Measurements from ENCODE around the gene DCTN4. TPM values are rescaled to one million over a fixed set of nuclear protein-coding genes. Genes with fewer than 3 reads are reported as not detected.
A peak's percentile ranks its signal among the peaks of the same experiment; 100 is the strongest.

The DCTN4 gene
- total and polyA plus RNA-seq, 9 of the 15 experiments (the other 6 are each of a cell fraction or from before 2014, with no cell fraction given): 20.4 to 64.9 (median 49.9) TPM

DNA sequence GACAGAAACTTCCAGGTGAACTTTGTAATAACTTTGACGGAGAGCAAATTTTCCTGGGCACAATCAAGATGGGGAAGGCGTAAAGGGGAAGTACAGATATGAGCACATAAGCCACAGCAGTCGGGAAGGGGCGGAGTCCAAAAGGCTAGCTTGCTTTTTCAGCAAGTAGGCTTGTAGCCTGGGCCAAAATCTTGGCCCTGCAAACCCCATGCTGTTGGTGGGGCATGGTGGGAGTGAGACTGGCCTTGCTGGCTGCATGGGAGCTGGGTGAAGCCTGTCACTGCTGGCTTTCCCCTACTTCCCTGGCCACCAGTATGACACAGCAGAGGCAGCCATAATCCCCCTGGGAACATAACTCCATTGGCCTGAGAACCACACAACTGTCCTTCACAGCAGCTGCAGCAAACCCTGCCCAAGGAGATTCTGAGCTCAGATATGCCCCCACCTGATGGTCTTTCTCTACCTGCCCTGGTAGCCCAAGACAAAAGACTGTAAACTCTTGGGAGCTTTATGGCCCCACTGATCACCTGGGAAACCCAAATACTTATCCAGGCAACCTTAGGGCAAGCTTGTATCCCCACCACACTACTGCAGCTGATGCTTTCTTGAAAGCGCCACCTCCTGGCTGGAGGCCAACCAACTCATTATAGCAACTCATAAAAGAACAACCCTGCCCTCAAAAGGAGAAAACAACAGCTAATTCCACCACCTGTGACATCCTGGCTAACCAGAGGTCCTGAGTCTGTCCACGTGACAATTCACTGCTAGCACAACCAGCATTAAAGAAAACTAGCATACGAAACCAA is 24.0 kb downstream of the DCTN4 start (continued):
- TF ChIP-seq RAD21 (CRISPR knock-in tag; conservative IDR thresholded peaks at IDR 0.05 in 1 of 2, IDR thresholded peaks at IDR 0.05 in 1 of 2) (0 out of 4 replicates have a peak, but pooled peaks of 1 of the 2 experiments have one; percentile 3), SP1 (CRISPR knock-in tag; IDR thresholded peaks at IDR 0.05) (peak; percentile 48; the same call in 1 of the 2 replicates), SPI1 (IDR thresholded peaks at IDR 0.05; ENCODE audit: borderline replicate concordance, low read depth, low read length) (peak; percentile 85), CC2D1A (IDR thresholded peaks at IDR 0.05) (0 out of 2 replicates have a peak, but pooled peaks have one; percentile 55), ARID1B (IDR thresholded peaks at IDR 0.05) (peak; percentile 26; the same call in 1 of the 2 replicates), RFX1 (IDR thresholded peaks at IDR 0.05) (0 out of 2 replicates have a peak, but pooled peaks have one; percentile 11), YY1 (IDR thresholded peaks at IDR 0.05; ENCODE audit: borderline replicate concordance in 1 of 3, control insufficient read depth in 1 of 3, extremely low read depth in 1 of 3, insufficient read depth in 3 of 3, insufficient read length in 1 of 3, insufficient replicate concordance in 2 of 3, low read depth in 1 of 3, low read length in 2 of 3) (peak in 2 of 3 experiments; percentile 39 to 53), POLR3G (IDR thresholded peaks at IDR 0.05; ENCODE audit: extremely low read depth, insufficient read length, insufficient replicate concordance) (no peak), MCM3 (IDR thresholded peaks at IDR 0.05) (no peak), MYC (IDR thresholded peaks at IDR 0.05; ENCODE audit: low read depth, low read length) (0 out of 2 replicates have a peak, but pooled peaks have one; percentile 6), MYC (CRISPR knock-in tag; IDR thresholded peaks at IDR 0.05; ENCODE audit: borderline replicate concordance, low read depth) (no peak)
- TF ChIP-seq, protein P1, sequence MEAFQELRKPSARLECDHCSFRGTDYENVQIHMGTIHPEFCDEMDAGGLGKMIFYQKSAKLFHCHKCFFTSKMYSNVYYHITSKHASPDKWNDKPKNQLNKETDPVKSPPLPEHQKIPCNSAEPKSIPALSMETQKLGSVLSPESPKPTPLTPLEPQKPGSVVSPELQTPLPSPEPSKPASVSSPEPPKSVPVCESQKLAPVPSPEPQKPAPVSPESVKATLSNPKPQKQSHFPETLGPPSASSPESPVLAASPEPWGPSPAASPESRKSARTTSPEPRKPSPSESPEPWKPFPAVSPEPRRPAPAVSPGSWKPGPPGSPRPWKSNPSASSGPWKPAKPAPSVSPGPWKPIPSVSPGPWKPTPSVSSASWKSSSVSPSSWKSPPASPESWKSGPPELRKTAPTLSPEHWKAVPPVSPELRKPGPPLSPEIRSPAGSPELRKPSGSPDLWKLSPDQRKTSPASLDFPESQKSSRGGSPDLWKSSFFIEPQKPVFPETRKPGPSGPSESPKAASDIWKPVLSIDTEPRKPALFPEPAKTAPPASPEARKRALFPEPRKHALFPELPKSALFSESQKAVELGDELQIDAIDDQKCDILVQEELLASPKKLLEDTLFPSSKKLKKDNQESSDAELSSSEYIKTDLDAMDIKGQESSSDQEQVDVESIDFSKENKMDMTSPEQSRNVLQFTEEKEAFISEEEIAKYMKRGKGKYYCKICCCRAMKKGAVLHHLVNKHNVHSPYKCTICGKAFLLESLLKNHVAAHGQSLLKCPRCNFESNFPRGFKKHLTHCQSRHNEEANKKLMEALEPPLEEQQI (IDR thresholded peaks at IDR 0.05): no peak
- TF ChIP-seq, protein P2, sequence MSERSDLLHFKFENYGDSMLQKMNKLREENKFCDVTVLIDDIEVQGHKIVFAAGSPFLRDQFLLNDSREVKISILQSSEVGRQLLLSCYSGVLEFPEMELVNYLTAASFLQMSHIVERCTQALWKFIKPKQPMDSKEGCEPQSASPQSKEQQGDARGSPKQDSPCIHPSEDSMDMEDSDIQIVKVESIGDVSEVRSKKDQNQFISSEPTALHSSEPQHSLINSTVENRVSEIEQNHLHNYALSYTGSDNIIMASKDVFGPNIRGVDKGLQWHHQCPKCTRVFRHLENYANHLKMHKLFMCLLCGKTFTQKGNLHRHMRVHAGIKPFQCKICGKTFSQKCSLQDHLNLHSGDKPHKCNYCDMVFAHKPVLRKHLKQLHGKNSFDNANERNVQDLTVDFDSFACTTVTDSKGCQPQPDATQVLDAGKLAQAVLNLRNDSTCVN (CRISPR knock-in tag; IDR thresholded peaks at IDR 0.05): 0 out of 2 replicates have a peak, but pooled peaks have one; percentile 39
- TF ChIP-seq, protein P3, sequence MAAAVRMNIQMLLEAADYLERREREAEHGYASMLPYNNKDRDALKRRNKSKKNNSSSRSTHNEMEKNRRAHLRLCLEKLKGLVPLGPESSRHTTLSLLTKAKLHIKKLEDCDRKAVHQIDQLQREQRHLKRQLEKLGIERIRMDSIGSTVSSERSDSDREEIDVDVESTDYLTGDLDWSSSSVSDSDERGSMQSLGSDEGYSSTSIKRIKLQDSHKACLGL (CRISPR knock-in tag; IDR thresholded peaks at IDR 0.05; ENCODE audit: borderline replicate concordance, poor library complexity, severe bottlenecking): no peak
- TF ChIP-seq, protein P4, sequence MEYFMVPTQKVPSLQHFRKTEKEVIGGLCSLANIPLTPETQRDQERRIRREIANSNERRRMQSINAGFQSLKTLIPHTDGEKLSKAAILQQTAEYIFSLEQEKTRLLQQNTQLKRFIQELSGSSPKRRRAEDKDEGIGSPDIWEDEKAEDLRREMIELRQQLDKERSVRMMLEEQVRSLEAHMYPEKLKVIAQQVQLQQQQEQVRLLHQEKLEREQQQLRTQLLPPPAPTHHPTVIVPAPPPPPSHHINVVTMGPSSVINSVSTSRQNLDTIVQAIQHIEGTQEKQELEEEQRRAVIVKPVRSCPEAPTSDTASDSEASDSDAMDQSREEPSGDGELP (CRISPR knock-in tag; IDR thresholded peaks at IDR 0.05; ENCODE audit: borderline replicate concordance): peak; percentile 50; the same call in 1 of the 2 replicates
